HepG2 (cell line): Measurements from ENCODE around the gene PLXDC2. TPM values are rescaled to one million over a fixed set of nuclear protein-coding genes. Genes with fewer than 3 reads are reported as not detected.

Experiments used
- ATAC-seq: fragments of 200-7000 bp; cut with Tn5 transposase; 3 replicates; pipeline ENCODE4 v1.9.1; 2020; ENCODE audit warnings: mild to moderate bottlenecking, moderate library complexity
- BruUV-seq: library from RNA; stranded (reverse); fragments of 400-500 nt; replicated peaks from 2 replicates; lab custom pipeline; 2021; lab: Mats Ljungman, UMichigan
- CTCF ChIA-PET: fragments of 300-600 bp; formaldehyde crosslinking; extraction: SDS; loops from one replicate; lab custom pipeline; 2021; ENCODE audit warnings: low total read pairs, inconsistent platforms, low intra/inter-chr PET ratio; lab: Yijun Ruan, JAX
- POLR2A ChIA-PET: fragments of 350-600 bp; sonication (Branson Sonifier 250); formaldehyde crosslinking; loops from one replicate; lab custom pipeline; 2020; ENCODE audit warnings: antibody characterized with exemption, inconsistent platforms; lab: Yijun Ruan, JAX
- DNase-seq: peaks from one replicate; pipeline ENCODE4 v3.0.0-alpha.2; 2015; ENCODE audit warnings: low spot score
- FAIRE-seq: peaks from 3 replicates; lab custom pipeline; 2011; peaks lifted over from hg19 to GRCh38; lab: Jason Lieb, UNC
- H2AFZ ChIP-seq: one replicate; pipeline ENCODE4 v1.6.1; 2011; ENCODE audit warnings: low read length, inconsistent platforms
- H3K27ac ChIP-seq: fragments of 300-600 bp; 3 replicates; pipeline ENCODE4 v1.8.0; 2011; ENCODE audit warnings: mixed run types, mild to moderate bottlenecking, mixed read lengths, low read length, inconsistent platforms; ENCODE audit not compliant: insufficient read depth; ENCODE audit errors: extremely low read length
- H3K27me3 ChIP-seq, 2 experiments: fragments of 200-600 bp in 1 of 2; 2 replicates in 1 of 2; 3 replicates in 1 of 2; pipeline versions ENCODE4 v1.6.0 to v1.8.0; 2011; ENCODE audit warnings: low read length in 2 of 2, mild to moderate bottlenecking in 2 of 2, moderate library complexity in 2 of 2, inconsistent platforms in 1 of 2; ENCODE audit not compliant: insufficient read depth in 2 of 2, control insufficient read depth in 1 of 2
- H3K36me3 ChIP-seq, 2 experiments: fragments of 200-600 bp in 1 of 2; replicated peaks in 1 of 2; 2 replicates in 1 of 2; 3 replicates in 1 of 2; pipeline versions ENCODE4 v1.5.1 to v1.8.0; 2011; ENCODE audit warnings: low read length in 2 of 2, inconsistent platforms in 1 of 2; ENCODE audit not compliant: insufficient read depth in 2 of 2, control insufficient read depth in 1 of 2
- H3K4me1 ChIP-seq: 2 replicates; pipeline ENCODE4 v1.5.1; 2012; ENCODE audit warnings: low read length, inconsistent platforms; ENCODE audit not compliant: insufficient read depth
- H3K4me2 ChIP-seq: 2 replicates; pipeline ENCODE4 v1.6.0; 2011; ENCODE audit warnings: low read depth, low read length, inconsistent platforms
- H3K4me3 ChIP-seq, 3 experiments: fragments of 200-600 bp in 1 of 3; sonication (generic), shearing (Covaris generic) in 1 of 3; replicated peaks in 1 of 3; 2 replicates each; pipeline ENCODE4 v1.5.1; 2011 to 2016; ENCODE audit warnings: low read length in 3 of 3, inconsistent platforms in 2 of 3, low read depth in 2 of 3, mild to moderate bottlenecking in 2 of 3, control low read depth in 1 of 3, mixed read lengths in 1 of 3; ENCODE audit not compliant: insufficient read depth in 1 of 3
- H3K79me2 ChIP-seq: one replicate; pipeline ENCODE4 v1.6.1; 2011; ENCODE audit warnings: low read length, inconsistent platforms; ENCODE audit not compliant: insufficient read depth
- H3K9ac ChIP-seq: 2 replicates; pipeline ENCODE4 v1.6.0; 2011; ENCODE audit warnings: mild to moderate bottlenecking, low read depth, low read length, inconsistent platforms; ENCODE audit not compliant: insufficient read depth
- H3K9me3 ChIP-seq: 2 replicates; pipeline ENCODE4 v1.5.1; 2012; ENCODE audit warnings: mild to moderate bottlenecking, low read length
- H4K20me1 ChIP-seq: 2 replicates; pipeline ENCODE4 v1.6.0; 2011; ENCODE audit warnings: inconsistent platforms, mild to moderate bottlenecking, low read length, moderate library complexity; ENCODE audit not compliant: insufficient read depth
- HNRNPUL1 ChIP-seq: fragments of 200-400 bp; formaldehyde crosslinking; IDR thresholded peaks from 2 replicates; pipeline ENCODE4 v1.6.1; 2017; ENCODE audit warnings: low read depth, mild to moderate bottlenecking, low read length, moderate library complexity
- HOXA3 ChIP-seq: sonication (generic); formaldehyde crosslinking; IDR thresholded peaks from 2 replicates; pipeline ENCODE4 v1.5.0; 2020; ENCODE audit warnings: missing genetic modification reagents
- MEF2D ChIP-seq: sonication (generic); formaldehyde crosslinking; IDR thresholded peaks from 2 replicates; pipeline ENCODE4 v1.5.1; 2020; ENCODE audit warnings: mild to moderate bottlenecking, missing genetic modification reagents
- PAWR ChIP-seq: sonication (generic); formaldehyde crosslinking; IDR thresholded peaks from 2 replicates; pipeline ENCODE4 v1.4.0; 2020; ENCODE audit warnings: missing genetic modification reagents, mild to moderate bottlenecking, borderline replicate concordance
- PCBP1 ChIP-seq: fragments of 200-400 bp; formaldehyde crosslinking; IDR thresholded peaks from 2 replicates; pipeline ENCODE4 v1.6.1; 2017; ENCODE audit warnings: mild to moderate bottlenecking, low read depth, low read length, borderline replicate concordance
- PITX1 ChIP-seq: sonication (generic); formaldehyde crosslinking; IDR thresholded peaks from 2 replicates; pipeline ENCODE4 v1.5.1; 2020; ENCODE audit warnings: mild to moderate bottlenecking, missing genetic modification reagents
- RFXAP ChIP-seq: sonication (generic); formaldehyde crosslinking; IDR thresholded peaks from 2 replicates; pipeline ENCODE4 v1.4.0; 2020; ENCODE audit warnings: missing genetic modification reagents, borderline replicate concordance
- SATB2 ChIP-seq: sonication (generic); formaldehyde crosslinking; IDR thresholded peaks from 2 replicates; pipeline ENCODE4 v1.5.0; 2020; ENCODE audit warnings: missing genetic modification reagents
- SMARCE1 ChIP-seq: fragments of 450-650 bp; IDR thresholded peaks from 2 replicates; pipeline ENCODE4 v1.6.1; 2017; ENCODE audit warnings: borderline replicate concordance
- SUZ12 ChIP-seq: fragments of 150-350 bp; IDR thresholded peaks from 2 replicates; pipeline ENCODE4 v1.6.1; 2014; ENCODE audit warnings: low read depth, low read length
- ZFP41 ChIP-seq: sonication (generic); formaldehyde crosslinking; IDR thresholded peaks from 2 replicates; pipeline ENCODE4 v1.4.0; 2020; ENCODE audit warnings: mild to moderate bottlenecking, missing genetic modification reagents, borderline replicate concordance
- ZNF296 ChIP-seq: sonication (generic); formaldehyde crosslinking; conservative IDR thresholded peaks from 2 replicates; pipeline ENCODE4 v1.5.0; 2020; ENCODE audit warnings: mild to moderate bottlenecking, missing genetic modification reagents
- WGBS: methylation state at CpG from one replicate; pipeline ENCODE4 v1.1.6; 2017; ENCODE audit warnings: low lambda C conversion rate; 5-methylcytosine and 5-hydroxymethylcytosine counted together
- in situ Hi-C: cut with HindIII; loops from 2 replicates; pipeline ENCODE4 v1.10.0; 2017; ENCODE audit warnings: low pct_unique_long_range_greater_than_20kb; ENCODE audit not compliant: extremely low pct_ligation_motif_present
- intact Hi-C: fragments of 100-400 bp; cut with micrococcal nuclease; formaldehyde crosslinking; loops from one replicate; pipeline ENCODE4 v1.10.0; 2022; ENCODE audit not compliant: unreplicated experiment
- polyA plus RNA-seq, 8 experiments: library from polyadenylated mRNA; depleted of rRNA in 3 of 8; stranded (reverse) in 7 of 8; unstranded in 1 of 8; fragments of >200 nt; fragmentation: Illumina TruSeq in 4 of 8; extraction: Trizol in 4 of 8; gene quantifications; 2 replicates each; pipeline versions ENCODE4 v1.2.1 to v1.2.3, GENCODE V29; 2011 to 2016; ENCODE audit warnings: low read depth in 4 of 8, missing spikeins in 1 of 8, mixed read lengths in 1 of 8; ENCODE audit not compliant: insufficient read depth in 1 of 8
- total RNA-seq, 5 experiments: library from RNA; depleted of rRNA; stranded (reverse); fragments of >200 nt; fragmentation: Illumina TruSeq; extraction: Trizol; gene quantifications; 2 replicates each; pipeline ENCODE4 v1.2.3, GENCODE V29; 2016; ENCODE audit warnings: low read depth in 1 of 5
- TF ChIP-seq, protein P1 (sequence below): sonication (generic); formaldehyde crosslinking; IDR thresholded peaks from 2 replicates; pipeline ENCODE4 v1.5.0; 2020; ENCODE audit warnings: mild to moderate bottlenecking, missing genetic modification reagents, moderate library complexity
- TF ChIP-seq, protein P2 (sequence below): IDR thresholded peaks from 2 replicates; pipeline ENCODE4 v1.6.1; 2012; ENCODE audit warnings: inconsistent platforms
- TF ChIP-seq, protein P3 (sequence below): sonication (generic); formaldehyde crosslinking; IDR thresholded peaks from 2 replicates; pipeline ENCODE4 v1.4.0; 2020; ENCODE audit warnings: missing genetic modification reagents
- TF ChIP-seq, protein P4 (sequence below): sonication (generic); formaldehyde crosslinking; IDR thresholded peaks from 2 replicates; pipeline ENCODE4 v1.4.0; 2020; ENCODE audit warnings: mild to moderate bottlenecking, missing genetic modification reagents

Gene PLXDC2
- total and polyA plus RNA-seq, 2 of the 13 experiments (the other 11 are each of a cell fraction or from before 2014, with no cell fraction given): 2.1 to 2.4 TPM

DNA sequence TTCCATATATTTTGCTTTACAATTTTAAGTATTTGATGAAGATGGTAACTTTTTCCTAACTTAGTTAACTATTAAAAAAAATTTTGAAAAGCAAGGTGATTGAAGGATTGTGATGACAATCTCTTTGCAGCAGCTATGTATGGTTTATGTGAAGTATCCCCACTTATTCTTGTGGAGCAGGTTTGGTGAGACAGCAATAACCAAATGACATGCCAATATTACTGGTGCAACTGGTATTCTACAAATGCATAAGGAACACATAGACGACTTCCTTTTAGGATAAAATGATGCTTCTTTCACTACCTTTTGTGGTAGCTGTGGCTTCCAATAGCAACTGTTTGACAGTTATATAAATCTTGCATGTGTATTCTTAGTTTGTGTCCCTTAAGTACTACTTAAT lies 465.3 kb downstream of the PLXDC2 start:
- TF ChIP-seq SATB2: no peak
- TF ChIP-seq MEF2D (CRISPR knock-in tag): no peak
- TF ChIP-seq HOXA3 (CRISPR knock-in tag): no peak
- TF ChIP-seq, all 625 proteins: peak for 0
- in situ Hi-C loops: no loop called here
- no peak overlapping the region for H3K4me3 ChIP-seq
- no peak overlapping the region for H3K27ac ChIP-seq
- ChIA-PET CTCF (no interaction called here), POLR2A (no interaction called here)
- H3K4me1 ChIP-seq: peaks cover 3% of the 10 kb centered on the region
- no TSS peak for BruUV-seq
- FAIRE-seq (no peak), ATAC-seq (no peak), DNase-seq (no peak)
- H3K79me2 ChIP-seq: no peaks in the 10 kb centered on the region
- H3K9me3 ChIP-seq: no peaks in the 10 kb centered on the region
- H3K27me3 ChIP-seq: no peaks in the 10 kb centered on the region
- no peak overlapping the region for H2AFZ ChIP-seq
- no peaks in the 10 kb centered on the region for H3K36me3 ChIP-seq
- no peak overlapping the region for H3K4me2 ChIP-seq
- WGBS: 8% methylated on average over 1 of the region's 1 CpG
- intact Hi-C loops: no loop called here
- H3K9ac ChIP-seq: no peak overlapping the region
- no peaks in the 10 kb centered on the region for H4K20me1 ChIP-seq

DNA sequence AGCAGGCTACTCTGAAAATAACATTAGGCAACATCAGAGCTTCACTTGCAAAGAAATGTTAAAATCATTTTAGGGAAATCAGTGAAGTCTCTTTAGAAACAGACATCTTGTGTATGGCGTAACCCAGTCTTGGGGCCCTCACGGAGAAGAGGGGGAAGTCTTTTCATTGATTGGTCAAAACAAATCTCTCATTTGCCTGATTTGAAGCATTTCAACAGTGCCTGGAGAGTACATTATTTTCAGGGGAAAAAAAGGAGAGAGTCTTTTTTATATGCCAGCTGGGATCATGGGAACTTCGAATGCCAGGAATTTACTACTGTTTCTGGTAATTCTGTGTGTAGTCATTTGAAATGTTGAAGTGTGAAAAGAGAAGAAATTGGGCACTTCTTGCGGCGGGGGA lies 471.4 kb downstream of the PLXDC2 start:
- ChIA-PET CTCF (no interaction called here), POLR2A (no interaction called here)
- peaks cover 8% of the 10 kb centered on the region; the same call in 1 of the 2 replicates for H3K9me3 ChIP-seq
- H3K36me3 ChIP-seq: no peaks in the 10 kb centered on the region
- H3K4me1 ChIP-seq: no peaks in the 10 kb centered on the region
- 20% methylated on average over 5 of the region's 5 CpGs for WGBS
- no peak overlapping the region for H3K27ac ChIP-seq
- no peak overlapping the region for H3K9ac ChIP-seq
- no peak for ATAC-seq
- H3K27me3 ChIP-seq: no peaks in the 10 kb centered on the region
- H4K20me1 ChIP-seq: no peaks in the 10 kb centered on the region
- no peak overlapping the region for H2AFZ ChIP-seq
- no peak for FAIRE-seq
- in situ Hi-C loops (no loop called here), intact Hi-C loops (no loop called here)
- H3K79me2 ChIP-seq: no peaks in the 10 kb centered on the region
- no peak overlapping the region for H3K4me3 ChIP-seq
- no peak overlapping the region for H3K4me2 ChIP-seq
- BruUV-seq: no TSS peak
- DNase-seq: no peak
- TF ChIP-seq, protein P1, sequence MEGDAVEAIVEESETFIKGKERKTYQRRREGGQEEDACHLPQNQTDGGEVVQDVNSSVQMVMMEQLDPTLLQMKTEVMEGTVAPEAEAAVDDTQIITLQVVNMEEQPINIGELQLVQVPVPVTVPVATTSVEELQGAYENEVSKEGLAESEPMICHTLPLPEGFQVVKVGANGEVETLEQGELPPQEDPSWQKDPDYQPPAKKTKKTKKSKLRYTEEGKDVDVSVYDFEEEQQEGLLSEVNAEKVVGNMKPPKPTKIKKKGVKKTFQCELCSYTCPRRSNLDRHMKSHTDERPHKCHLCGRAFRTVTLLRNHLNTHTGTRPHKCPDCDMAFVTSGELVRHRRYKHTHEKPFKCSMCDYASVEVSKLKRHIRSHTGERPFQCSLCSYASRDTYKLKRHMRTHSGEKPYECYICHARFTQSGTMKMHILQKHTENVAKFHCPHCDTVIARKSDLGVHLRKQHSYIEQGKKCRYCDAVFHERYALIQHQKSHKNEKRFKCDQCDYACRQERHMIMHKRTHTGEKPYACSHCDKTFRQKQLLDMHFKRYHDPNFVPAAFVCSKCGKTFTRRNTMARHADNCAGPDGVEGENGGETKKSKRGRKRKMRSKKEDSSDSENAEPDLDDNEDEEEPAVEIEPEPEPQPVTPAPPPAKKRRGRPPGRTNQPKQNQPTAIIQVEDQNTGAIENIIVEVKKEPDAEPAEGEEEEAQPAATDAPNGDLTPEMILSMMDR (CRISPR knock-in tag): no peak
- no peak for TF ChIP-seq PAWR
- TF ChIP-seq, protein P2, sequence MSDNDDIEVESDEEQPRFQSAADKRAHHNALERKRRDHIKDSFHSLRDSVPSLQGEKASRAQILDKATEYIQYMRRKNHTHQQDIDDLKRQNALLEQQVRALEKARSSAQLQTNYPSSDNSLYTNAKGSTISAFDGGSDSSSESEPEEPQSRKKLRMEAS: no peak
- TF ChIP-seq PITX1: no peak
- no peak for TF ChIP-seq ZFP41 (CRISPR knock-in tag)
- TF ChIP-seq PCBP1: no peak
- no peak for TF ChIP-seq HNRNPUL1
- TF ChIP-seq, protein P3, sequence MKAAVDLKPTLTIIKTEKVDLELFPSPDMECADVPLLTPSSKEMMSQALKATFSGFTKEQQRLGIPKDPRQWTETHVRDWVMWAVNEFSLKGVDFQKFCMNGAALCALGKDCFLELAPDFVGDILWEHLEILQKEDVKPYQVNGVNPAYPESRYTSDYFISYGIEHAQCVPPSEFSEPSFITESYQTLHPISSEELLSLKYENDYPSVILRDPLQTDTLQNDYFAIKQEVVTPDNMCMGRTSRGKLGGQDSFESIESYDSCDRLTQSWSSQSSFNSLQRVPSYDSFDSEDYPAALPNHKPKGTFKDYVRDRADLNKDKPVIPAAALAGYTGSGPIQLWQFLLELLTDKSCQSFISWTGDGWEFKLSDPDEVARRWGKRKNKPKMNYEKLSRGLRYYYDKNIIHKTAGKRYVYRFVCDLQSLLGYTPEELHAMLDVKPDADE: no peak
- no peak for TF ChIP-seq RFXAP
- TF ChIP-seq ZNF296 (CRISPR knock-in tag): no peak
- TF ChIP-seq, protein P4, sequence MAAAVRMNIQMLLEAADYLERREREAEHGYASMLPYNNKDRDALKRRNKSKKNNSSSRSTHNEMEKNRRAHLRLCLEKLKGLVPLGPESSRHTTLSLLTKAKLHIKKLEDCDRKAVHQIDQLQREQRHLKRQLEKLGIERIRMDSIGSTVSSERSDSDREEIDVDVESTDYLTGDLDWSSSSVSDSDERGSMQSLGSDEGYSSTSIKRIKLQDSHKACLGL: no peak
- no peak for TF ChIP-seq SUZ12
- TF ChIP-seq SMARCE1: no peak
